NCI-H2029 (cell line): ENCODE measurements around the gene APOA5.
"Not testable (repeated sequence)": the region's sequence is repeated elsewhere in the genome, so short reads cannot be mapped to it uniquely, and the experiment has no call there.

Experiments
- DNase-seq: peaks from one replicate; lab custom pipeline; 2025; lab: John Stamatoyannopoulos, UW

The APOA5 gene

GRCh38 chr11:116827461-116827860, 35.8 kb upstream of the APOA5 start:
- no peak for DNase-seq

- no peak for DNase-seq
Measured at GRCh38 chr11:116826751-116827431, 35.2 kb upstream of the APOA5 start.

GRCh38 chr11:116825854-116826750, 34.4 kb upstream of the APOA5 start:
- no peak for DNase-seq

- DNase-seq = no peak
Measured at GRCh38 chr11:116825434-116825833, 33.8 kb upstream of the APOA5 start.

GRCh38 chr11:116823031-116823843, 31.6 kb upstream of the APOA5 start, which contains the start of gene APOA4:
APOA4 (minus strand) TSS chr11:116823304; CDS start chr11:116823191, 113 bp downstream.
- DNase-seq = no peak

GRCh38 chr11:116822575-116822974, 30.9 kb upstream of the APOA5 start:
- no peak for DNase-seq

GRCh38 chr11:116821050-116821918, 29.6 kb upstream of the APOA5 start:
- no peak for DNase-seq

GRCh38 chr11:116819049-116819448, 27.4 kb upstream of the APOA5 start:
- DNase-seq = no peak

GRCh38 chr11:116814502-116814901, 22.8 kb upstream of the APOA5 start:
- DNase-seq = no peak

- DNase-seq = no peak
Measured at GRCh38 chr11:116813781-116814471, 22.2 kb upstream of the APOA5 start.

GRCh38 chr11:116813170-116813569, 21.5 kb upstream of the APOA5 start:
- no peak for DNase-seq

GRCh38 chr11:116812109-116812508, 20.4 kb upstream of the APOA5 start:
- no peak for DNase-seq

- DNase-seq = no peak
Measured at GRCh38 chr11:116811194-116811593, 19.5 kb upstream of the APOA5 start.

- DNase-seq = no peak
Measured at GRCh38 chr11:116808262-116809175, 16.8 kb upstream of the APOA5 start.

GRCh38 chr11:116807601-116808261, 16.1 kb upstream of the APOA5 start:
- no peak for DNase-seq

- DNase-seq = no peak
Measured at GRCh38 chr11:116804001-116804400, 12.3 kb upstream of the APOA5 start.

GRCh38 chr11:116801662-116802061, 10.0 kb upstream of the APOA5 start:
- DNase-seq = not testable (repeated sequence)

- no peak for DNase-seq
Measured at GRCh38 chr11:116800610-116801009, 8.9 kb upstream of the APOA5 start.

- no peak for DNase-seq
Measured at GRCh38 chr11:116798368-116798767, 6.7 kb upstream of the APOA5 start.
